HepG2 (cell line): Measurements from ENCODE around the gene FRMD8. TPM values are rescaled to one million over a fixed set of nuclear protein-coding genes. Genes with fewer than 3 reads are reported as not detected.
A peak's percentile ranks its signal among the peaks of the same experiment; 100 is the strongest.

ENCODE experiments used
- HNF4A ChIP-seq: sonication (generic); formaldehyde crosslinking; IDR thresholded peaks from 2 replicates; pipeline ENCODE4 v1.4.0; 2020; ENCODE audit warnings: missing genetic modification reagents
- HNF4G ChIP-seq, 2 experiments: sonication (generic) in 1 of 2; formaldehyde crosslinking in 1 of 2; IDR thresholded peaks; 2 replicates each; pipeline versions ENCODE4 v1.4.0 to v1.6.1; 2011 to 2020; ENCODE audit warnings: borderline replicate concordance in 2 of 2, low read depth in 2 of 2, mild to moderate bottlenecking in 2 of 2, low read length in 1 of 2, missing genetic modification reagents in 1 of 2, moderate library complexity in 1 of 2
- KLF15 ChIP-seq: sonication (generic); formaldehyde crosslinking; IDR thresholded peaks from 2 replicates; pipeline ENCODE4 v1.8.1; 2023; ENCODE audit warnings: borderline replicate concordance, mild to moderate bottlenecking, inconsistent platforms, missing genetic modification reagents, mixed read lengths
- NR2F6 ChIP-seq, 2 experiments: IDR thresholded peaks; 2 replicates each; pipeline ENCODE4 v1.6.1; 2016; ENCODE audit warnings: antibody characterized with exemption in 1 of 2, mild to moderate bottlenecking in 1 of 2
- RFXANK ChIP-seq: IDR thresholded peaks from 2 replicates; pipeline ENCODE4 v1.6.1; 2016
- SMARCE1 ChIP-seq: fragments of 450-650 bp; IDR thresholded peaks from 2 replicates; pipeline ENCODE4 v1.6.1; 2017; ENCODE audit warnings: borderline replicate concordance
- SP5 ChIP-seq: IDR thresholded peaks from 2 replicates; pipeline ENCODE4 v1.6.1; 2016; ENCODE audit warnings: low read depth, borderline replicate concordance
- TEAD3 ChIP-seq: optimal IDR thresholded peaks from 2 replicates; pipeline ENCODE3; 2016; ENCODE audit warnings: borderline replicate concordance
- ZNF225 ChIP-seq: sonication (generic); formaldehyde crosslinking; IDR thresholded peaks from 2 replicates; pipeline ENCODE4 v1.4.0; 2020; ENCODE audit warnings: mild to moderate bottlenecking, missing genetic modification reagents
- ZNF3 ChIP-seq: IDR thresholded peaks from 2 replicates; pipeline ENCODE4 v1.7.0; 2017; ENCODE audit warnings: inconsistent platforms
- ZNF333 ChIP-seq: sonication (generic); formaldehyde crosslinking; IDR thresholded peaks from 2 replicates; pipeline ENCODE4 v1.4.0; 2020; ENCODE audit warnings: mild to moderate bottlenecking, missing genetic modification reagents, borderline replicate concordance
- ZNF766 ChIP-seq: sonication (generic); formaldehyde crosslinking; IDR thresholded peaks from 2 replicates; pipeline ENCODE4 v1.5.0; 2020; ENCODE audit warnings: missing genetic modification reagents, borderline replicate concordance
- polyA plus RNA-seq, 8 experiments: library from polyadenylated mRNA; depleted of rRNA in 3 of 8; stranded (reverse) in 7 of 8; unstranded in 1 of 8; fragments of >200 nt; fragmentation: Illumina TruSeq in 4 of 8; extraction: Trizol in 4 of 8; gene quantifications; 2 replicates each; pipeline versions ENCODE4 v1.2.1 to v1.2.3, GENCODE V29; 2011 to 2016; ENCODE audit warnings: low read depth in 4 of 8, missing spikeins in 1 of 8, mixed read lengths in 1 of 8; ENCODE audit not compliant: insufficient read depth in 1 of 8
- total RNA-seq, 5 experiments: library from RNA; depleted of rRNA; stranded (reverse); fragments of >200 nt; fragmentation: Illumina TruSeq; extraction: Trizol; gene quantifications; 2 replicates each; pipeline ENCODE4 v1.2.3, GENCODE V29; 2016; ENCODE audit warnings: low read depth in 1 of 5
- TF ChIP-seq, protein P1 (sequence below): sonication (generic); formaldehyde crosslinking; IDR thresholded peaks from 2 replicates; pipeline ENCODE4 v1.4.0; 2020; ENCODE audit warnings: missing genetic modification reagents
- TF ChIP-seq, protein P2 (sequence below): sonication (generic); formaldehyde crosslinking; IDR thresholded peaks from 2 replicates; pipeline ENCODE4 v1.5.0; 2020; ENCODE audit warnings: mild to moderate bottlenecking, missing genetic modification reagents
- TF ChIP-seq, protein P3 (sequence below): sonication (generic); formaldehyde crosslinking; IDR thresholded peaks from 2 replicates; pipeline ENCODE4 v1.5.1; 2020; ENCODE audit warnings: mild to moderate bottlenecking, missing genetic modification reagents, borderline replicate concordance

FRMD8 gene
- total and polyA plus RNA-seq, 2 of the 13 experiments (the other 11 are each of a cell fraction or from before 2014, with no cell fraction given): 5.8 to 20.6 TPM

DNA sequence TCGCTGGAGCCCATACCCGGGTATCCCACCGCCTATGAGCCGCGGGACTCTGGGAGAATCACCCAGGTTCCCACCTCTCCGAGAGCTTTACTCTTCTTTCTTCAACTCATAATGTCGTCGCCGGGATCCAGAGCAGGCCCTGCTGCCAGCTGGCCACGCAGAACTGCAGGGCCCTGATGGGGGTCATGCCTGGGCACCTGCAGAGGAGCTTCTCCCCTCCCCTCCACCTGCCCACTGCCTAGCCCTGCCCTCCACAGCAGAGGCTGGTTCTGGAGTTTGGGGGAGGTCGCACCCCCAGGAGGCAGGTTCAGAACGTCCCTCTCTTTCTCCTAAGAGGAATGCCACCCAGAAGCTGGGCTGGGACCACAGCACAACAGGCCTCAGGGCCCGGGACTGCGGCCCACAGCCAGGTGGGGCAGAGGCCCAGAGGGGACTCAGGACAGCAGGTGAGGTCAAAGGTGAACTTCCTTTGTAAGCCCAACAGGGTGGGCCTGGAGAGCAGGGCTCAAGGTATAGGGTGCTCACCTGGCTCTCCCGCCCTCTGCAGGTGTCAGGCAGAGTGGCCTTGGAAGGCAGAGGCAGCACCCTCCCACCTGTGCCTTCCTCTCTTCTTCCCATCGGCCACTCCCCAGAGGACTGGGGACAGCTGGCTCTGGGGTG lies 5.8 kb upstream of the FRMD8 start (continued):
- TF ChIP-seq, protein P1, sequence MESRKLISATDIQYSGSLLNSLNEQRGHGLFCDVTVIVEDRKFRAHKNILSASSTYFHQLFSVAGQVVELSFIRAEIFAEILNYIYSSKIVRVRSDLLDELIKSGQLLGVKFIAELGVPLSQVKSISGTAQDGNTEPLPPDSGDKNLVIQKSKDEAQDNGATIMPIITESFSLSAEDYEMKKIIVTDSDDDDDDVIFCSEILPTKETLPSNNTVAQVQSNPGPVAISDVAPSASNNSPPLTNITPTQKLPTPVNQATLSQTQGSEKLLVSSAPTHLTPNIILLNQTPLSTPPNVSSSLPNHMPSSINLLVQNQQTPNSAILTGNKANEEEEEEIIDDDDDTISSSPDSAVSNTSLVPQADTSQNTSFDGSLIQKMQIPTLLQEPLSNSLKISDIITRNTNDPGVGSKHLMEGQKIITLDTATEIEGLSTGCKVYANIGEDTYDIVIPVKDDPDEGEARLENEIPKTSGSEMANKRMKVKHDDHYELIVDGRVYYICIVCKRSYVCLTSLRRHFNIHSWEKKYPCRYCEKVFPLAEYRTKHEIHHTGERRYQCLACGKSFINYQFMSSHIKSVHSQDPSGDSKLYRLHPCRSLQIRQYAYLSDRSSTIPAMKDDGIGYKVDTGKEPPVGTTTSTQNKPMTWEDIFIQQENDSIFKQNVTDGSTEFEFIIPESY (CRISPR knock-in tag): no peak
- TF ChIP-seq, protein P2, sequence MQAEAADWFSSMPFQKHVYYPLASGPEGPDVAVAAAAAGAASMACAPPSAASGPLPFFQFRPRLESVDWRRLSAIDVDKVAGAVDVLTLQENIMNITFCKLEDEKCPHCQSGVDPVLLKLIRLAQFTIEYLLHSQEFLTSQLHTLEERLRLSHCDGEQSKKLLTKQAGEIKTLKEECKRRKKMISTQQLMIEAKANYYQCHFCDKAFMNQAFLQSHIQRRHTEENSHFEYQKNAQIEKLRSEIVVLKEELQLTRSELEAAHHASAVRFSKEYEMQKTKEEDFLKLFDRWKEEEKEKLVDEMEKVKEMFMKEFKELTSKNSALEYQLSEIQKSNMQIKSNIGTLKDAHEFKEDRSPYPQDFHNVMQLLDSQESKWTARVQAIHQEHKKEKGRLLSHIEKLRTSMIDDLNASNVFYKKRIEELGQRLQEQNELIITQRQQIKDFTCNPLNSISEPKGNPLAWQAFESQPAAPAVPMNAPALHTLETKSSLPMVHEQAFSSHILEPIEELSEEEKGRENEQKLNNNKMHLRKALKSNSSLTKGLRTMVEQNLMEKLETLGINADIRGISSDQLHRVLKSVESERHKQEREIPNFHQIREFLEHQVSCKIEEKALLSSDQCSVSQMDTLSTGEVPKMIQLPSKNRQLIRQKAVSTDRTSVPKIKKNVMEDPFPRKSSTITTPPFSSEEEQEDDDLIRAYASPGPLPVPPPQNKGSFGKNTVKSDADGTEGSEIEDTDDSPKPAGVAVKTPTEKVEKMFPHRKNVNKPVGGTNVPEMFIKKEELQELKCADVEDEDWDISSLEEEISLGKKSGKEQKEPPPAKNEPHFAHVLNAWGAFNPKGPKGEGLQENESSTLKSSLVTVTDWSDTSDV (CRISPR knock-in tag): 0 out of 2 replicates have a peak, but pooled peaks have one; percentile 45
- TF ChIP-seq RFXANK: no peak
- TF ChIP-seq NR2F6 (IDR thresholded peaks at IDR 0.05): no peak; the same call in 1 of the 2 replicates
- peak; percentile 31; the same call in 1 of the 2 replicates for TF ChIP-seq NR2F6 (CRISPR knock-in tag; IDR thresholded peaks at IDR 0.05)
- no peak for TF ChIP-seq TEAD3 (CRISPR knock-in tag)
- TF ChIP-seq HNF4G (IDR thresholded peaks at IDR 0.05; ENCODE audit: borderline replicate concordance, low read depth, low read length): 0 out of 2 replicates have a peak, but pooled peaks have one; percentile 4
- no peak for TF ChIP-seq HNF4G (CRISPR knock-in tag; IDR thresholded peaks at IDR 0.05; ENCODE audit: borderline replicate concordance, low read depth)
- TF ChIP-seq, protein P3, sequence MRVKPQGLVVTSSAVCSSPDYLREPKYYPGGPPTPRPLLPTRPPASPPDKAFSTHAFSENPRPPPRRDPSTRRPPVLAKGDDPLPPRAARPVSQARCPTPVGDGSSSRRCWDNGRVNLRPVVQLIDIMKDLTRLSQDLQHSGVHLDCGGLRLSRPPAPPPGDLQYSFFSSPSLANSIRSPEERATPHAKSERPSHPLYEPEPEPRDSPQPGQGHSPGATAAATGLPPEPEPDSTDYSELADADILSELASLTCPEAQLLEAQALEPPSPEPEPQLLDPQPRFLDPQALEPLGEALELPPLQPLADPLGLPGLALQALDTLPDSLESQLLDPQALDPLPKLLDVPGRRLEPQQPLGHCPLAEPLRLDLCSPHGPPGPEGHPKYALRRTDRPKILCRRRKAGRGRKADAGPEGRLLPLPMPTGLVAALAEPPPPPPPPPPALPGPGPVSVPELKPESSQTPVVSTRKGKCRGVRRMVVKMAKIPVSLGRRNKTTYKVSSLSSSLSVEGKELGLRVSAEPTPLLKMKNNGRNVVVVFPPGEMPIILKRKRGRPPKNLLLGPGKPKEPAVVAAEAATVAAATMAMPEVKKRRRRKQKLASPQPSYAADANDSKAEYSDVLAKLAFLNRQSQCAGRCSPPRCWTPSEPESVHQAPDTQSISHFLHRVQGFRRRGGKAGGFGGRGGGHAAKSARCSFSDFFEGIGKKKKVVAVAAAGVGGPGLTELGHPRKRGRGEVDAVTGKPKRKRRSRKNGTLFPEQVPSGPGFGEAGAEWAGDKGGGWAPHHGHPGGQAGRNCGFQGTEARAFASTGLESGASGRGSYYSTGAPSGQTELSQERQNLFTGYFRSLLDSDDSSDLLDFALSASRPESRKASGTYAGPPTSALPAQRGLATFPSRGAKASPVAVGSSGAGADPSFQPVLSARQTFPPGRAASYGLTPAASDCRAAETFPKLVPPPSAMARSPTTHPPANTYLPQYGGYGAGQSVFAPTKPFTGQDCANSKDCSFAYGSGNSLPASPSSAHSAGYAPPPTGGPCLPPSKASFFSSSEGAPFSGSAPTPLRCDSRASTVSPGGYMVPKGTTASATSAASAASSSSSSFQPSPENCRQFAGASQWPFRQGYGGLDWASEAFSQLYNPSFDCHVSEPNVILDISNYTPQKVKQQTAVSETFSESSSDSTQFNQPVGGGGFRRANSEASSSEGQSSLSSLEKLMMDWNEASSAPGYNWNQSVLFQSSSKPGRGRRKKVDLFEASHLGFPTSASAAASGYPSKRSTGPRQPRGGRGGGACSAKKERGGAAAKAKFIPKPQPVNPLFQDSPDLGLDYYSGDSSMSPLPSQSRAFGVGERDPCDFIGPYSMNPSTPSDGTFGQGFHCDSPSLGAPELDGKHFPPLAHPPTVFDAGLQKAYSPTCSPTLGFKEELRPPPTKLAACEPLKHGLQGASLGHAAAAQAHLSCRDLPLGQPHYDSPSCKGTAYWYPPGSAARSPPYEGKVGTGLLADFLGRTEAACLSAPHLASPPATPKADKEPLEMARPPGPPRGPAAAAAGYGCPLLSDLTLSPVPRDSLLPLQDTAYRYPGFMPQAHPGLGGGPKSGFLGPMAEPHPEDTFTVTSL (CRISPR knock-in tag): no peak
- TF ChIP-seq ZNF766 (CRISPR knock-in tag): no peak
- TF ChIP-seq KLF15: no peak
- no peak for TF ChIP-seq SMARCE1
- TF ChIP-seq ZNF333 (CRISPR knock-in tag): 0 out of 2 replicates have a peak, but pooled peaks have one; percentile 35
- TF ChIP-seq ZNF3 (CRISPR knock-in tag): no peak
- no peak for TF ChIP-seq SP5 (CRISPR knock-in tag)
- 0 out of 2 replicates have a peak, but pooled peaks have one; percentile 41 for TF ChIP-seq ZNF225 (CRISPR knock-in tag)
- 0 out of 2 replicates have a peak, but pooled peaks have one; percentile 23 for TF ChIP-seq HNF4A (CRISPR knock-in tag)
